NCI-H146 (cell line): ENCODE measurements around the gene ZNF354C.
A peak's percentile ranks its signal among the peaks of the same experiment; 100 is the strongest.
"Not testable (repeated sequence)": the region's sequence is repeated elsewhere in the genome, so short reads cannot be mapped to it uniquely, and the experiment has no call there.

Source experiments
- DNase-seq: peaks from one replicate; lab custom pipeline; 2025; lab: John Stamatoyannopoulos, UW

Gene ZNF354C

DNA sequence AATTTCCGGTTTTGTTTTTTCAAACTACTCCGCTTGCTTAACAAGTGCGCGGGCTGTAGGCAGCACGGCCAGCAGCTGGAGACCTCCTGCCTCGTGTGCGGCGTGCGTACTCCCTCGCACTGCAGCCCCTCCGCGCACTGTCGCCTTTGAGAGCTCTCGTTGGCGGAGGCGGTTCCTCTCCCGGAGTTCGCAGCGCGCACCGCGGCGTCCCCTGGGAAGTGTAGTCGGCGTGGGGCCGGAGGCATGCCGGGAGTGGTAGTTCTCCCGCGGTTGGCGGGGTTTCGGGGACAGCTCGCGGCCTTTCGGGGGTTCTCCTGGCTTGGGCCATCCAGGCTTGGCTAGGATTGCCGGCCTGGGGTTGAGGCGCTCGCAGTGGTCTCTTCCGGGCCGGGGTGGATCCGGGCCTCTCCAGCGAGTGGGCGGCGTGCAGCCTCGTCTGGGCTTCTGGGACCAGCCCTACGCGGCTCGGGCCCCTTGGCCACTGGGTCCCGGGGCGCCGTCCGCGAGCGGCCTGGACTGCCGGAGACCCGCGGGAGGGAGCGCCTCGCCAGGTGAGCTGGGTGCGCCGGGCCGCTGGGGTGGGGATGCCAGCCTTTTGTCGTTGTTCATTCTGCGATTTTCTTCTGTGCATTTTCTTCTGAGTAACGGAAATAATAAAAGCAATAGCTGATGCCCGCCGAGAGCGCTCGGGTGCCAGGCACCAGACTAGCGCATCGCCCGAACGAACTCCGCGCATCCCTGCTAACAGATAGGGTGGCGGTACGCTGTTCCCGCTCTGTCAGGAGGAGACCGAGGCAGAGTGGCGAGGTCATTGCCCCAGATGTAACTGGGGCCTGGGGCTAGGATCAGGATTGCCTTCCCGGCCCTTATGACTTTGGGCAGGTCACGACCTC is at the start of gene ZNF354C:
TSS of gene ZNF354C (plus strand) at position 258 of the 893 bp plus-strand sequence. CDS start 1,696 bp downstream, outside the sequence.
- DNase-seq, result peak; percentile 27

DNA sequence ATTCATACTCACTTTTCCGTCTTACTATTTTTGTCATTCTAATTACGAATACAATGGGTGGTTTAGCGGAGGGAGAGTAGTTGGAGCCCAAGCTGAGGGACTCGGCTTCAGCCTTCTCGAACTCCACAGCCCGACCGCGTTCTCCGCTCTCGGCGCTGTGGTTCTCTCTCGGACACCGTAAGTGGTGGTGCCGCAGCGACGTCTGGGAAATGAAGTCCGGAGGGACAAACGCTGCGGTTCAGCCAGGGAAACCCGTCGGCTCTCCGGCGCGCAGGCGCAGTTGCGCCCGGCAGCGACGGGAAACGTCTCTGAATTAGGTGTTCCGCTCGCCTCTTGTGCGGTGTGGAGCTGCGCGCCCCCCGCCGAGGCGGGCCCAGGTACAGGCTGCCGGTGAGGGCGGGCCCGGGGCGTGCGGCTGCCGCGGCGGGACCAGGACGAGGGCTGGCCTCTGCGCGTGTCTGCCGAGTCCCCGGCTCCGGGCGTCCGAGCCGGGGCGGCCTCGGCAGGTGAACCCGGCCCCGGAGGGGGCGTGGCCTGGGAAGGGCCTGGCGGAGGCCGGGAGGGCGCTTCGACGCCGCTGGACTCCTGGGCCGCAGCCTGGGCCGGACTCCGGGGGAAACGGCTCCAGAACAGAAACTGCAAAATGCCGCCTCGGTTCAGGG is 36.5 kb upstream of the ZNF354C start, which contains the start of gene ZNF879:
TSS of gene ZNF879 (plus strand) at position 277 of the 662 bp plus-strand sequence. CDS start 1,201 bp downstream, outside the sequence.
- DNase-seq, result peak; percentile 88

DNA sequence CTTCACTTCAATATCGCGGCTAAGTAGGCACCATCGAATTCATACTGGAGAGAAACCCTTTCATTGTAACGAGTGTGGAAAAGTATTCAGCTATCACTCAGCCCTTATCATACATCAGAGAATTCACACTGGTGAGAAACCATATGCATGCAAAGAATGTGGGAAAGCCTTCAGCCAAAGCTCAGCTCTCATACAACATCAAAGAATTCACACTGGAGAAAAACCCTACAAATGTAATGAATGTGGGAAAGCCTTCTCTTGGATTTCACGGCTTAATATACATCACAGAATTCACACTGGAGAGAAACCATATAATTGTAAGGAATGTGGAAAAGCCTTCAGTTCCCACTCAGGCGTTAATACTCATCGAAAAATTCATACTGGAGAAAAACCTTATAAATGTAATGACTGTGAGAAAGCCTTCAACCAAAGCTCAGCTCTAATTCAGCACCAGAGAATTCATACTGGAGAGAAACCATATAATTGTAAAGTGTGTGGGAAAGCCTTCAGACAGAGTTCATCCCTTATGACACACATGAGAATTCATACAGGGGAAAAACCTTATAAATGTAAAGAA is 27.1 kb upstream of the ZNF354C start:
- DNase-seq, result no peak

DNA sequence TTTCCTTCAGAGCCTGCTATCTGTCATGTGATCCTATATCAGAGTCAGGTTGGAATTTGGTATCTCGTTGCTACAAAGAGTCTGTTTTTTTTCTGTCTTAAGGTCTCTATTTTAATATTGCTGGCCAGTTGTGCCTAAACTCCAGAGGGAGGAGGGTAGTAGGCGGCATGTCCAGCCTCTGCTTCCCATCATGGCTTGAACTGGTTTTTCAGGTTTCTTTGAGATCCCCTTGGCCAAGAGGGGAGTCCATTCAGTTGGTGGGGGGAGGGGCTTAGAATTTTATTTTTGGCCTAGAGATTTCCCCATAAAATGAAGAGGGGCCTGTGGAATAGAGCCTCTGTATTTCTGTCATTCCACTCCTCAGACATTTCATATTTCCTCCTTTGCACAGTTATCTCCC is 15.4 kb upstream of the ZNF354C start:
- no peak for DNase-seq

- DNase-seq, result no peak
These were observed 8.4 kb upstream of the ZNF354C start for GRCh38 chr5:179051784-179052183.

DNA sequence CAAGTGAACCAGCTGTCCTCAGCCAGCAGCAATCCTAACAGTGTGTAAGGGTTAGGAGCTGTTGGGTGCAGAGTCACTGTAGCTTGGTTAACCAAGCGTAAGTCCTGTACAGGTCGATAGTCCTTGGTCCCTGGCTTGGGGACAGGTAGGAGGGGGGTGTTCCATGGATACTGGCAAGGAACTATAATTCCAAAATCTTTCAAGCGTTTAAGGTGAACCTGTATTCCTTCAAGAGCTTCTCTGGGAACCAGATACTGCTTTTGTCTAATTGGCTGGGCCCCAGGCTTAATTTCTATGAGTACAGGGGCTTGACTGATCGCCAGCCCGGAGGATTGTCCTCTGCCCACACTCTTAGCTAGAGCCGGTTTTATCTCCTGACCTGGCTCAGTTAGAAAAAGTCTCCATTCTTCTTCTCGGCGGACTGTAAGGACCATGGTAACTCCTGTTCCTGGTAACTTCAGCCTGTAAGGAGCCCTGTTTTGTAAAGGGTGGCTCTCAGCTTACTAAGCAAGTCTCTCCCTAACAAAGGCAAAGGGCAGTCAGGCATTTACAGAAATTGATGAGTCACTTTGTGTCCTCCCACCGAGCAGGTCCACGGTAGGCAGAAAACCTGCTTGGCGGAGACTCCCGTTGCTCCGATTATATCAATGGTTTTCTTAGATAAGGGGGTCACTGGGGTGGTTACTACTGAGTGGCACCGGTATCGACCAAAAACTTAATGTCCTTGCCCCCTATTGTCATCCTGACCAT is 6.0 kb upstream of the ZNF354C start:
- no peak for DNase-seq

GRCh38 chr5:179054876-179055275 is 5.3 kb upstream of the ZNF354C start:
- no peak for DNase-seq

- DNase-seq, result no peak
These were observed 4.7 kb upstream of the ZNF354C start for GRCh38 chr5:179055436-179055835.

DNA sequence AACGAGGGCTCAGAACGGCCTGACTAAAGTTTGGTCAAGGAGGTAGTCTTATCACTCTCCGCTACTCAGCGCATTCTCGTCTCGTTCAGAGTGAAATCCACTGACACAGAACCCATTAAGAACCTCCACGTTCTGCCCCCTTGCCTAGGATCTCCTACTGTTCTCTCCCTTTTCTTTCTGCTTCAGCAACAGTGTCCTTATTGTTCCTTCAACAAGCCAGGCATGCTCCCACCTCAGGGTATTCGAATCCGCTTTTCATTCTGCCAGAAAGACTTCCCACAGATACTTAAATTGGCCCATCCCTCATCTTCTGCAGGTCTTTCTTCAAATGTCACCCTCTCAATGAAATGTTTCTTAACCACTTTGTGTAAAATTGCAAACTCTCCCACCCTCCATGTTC is 4.3 kb upstream of the ZNF354C start:
- no peak for DNase-seq

GRCh38 chr5:179061025-179061424 is 852 bp downstream of the ZNF354C start:
- no peak for DNase-seq

DNA sequence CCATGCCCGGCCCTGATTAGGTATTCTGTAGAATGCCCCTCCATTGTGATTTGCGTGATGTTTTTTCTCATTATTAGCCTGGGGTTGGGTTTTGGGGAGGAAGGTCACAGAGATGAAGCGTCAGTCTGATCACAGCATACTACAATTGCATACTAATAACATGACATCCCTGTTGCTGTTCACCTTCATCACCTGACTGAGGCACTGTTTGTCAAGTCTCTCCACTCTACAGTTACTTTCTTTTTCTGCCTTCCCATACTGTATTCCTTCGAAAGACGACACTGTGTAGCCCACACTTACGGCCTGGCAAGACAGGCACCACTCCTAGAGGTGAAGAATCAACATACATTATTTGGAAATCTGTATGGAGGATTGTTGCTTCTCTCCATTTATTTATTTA is 5.5 kb downstream of the ZNF354C start:
- no peak for DNase-seq

GRCh38 chr5:179079165-179079987 is 19.2 kb downstream of the ZNF354C start:
- no peak for DNase-seq

DNA sequence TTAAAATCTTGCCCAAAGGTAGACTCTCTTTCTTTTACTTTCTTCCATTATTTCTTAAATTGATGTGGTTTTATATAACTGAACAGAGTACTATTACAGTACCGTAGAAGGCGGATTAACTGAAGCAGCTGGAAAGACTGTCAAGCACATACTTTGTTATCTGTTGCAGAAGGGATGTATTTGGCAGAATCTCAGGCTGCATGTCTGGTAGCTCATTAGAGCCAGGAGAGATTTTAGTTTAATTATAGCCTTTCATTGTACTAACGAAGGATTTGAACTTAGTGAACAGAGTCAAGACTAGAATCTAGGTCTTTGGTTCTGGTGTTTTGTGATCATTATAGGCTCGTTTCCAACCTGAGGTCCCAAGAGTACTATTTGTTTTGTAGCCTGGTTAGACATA is 20.6 kb downstream of the ZNF354C start:
- no peak for DNase-seq

DNA sequence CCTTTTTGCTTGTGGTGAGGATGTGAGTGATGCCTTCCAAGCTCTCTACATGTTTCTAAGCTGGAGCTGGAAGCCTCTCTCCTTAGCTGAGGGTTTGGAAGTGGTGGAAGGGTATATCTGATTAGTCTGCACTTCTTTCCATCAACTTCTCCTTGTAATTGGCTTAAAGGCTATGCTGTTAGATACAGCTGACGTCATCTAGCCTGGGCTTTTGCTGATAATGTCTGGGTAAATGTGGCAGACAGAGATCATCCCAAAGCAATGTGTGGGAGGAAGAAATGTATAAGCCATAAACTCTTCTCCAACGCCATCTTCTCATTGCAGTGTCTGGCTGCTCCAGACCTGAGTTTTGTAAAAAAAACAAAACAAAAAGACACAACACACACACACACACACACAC is 29.3 kb downstream of the ZNF354C start:
- DNase-seq, result no peak

DNA sequence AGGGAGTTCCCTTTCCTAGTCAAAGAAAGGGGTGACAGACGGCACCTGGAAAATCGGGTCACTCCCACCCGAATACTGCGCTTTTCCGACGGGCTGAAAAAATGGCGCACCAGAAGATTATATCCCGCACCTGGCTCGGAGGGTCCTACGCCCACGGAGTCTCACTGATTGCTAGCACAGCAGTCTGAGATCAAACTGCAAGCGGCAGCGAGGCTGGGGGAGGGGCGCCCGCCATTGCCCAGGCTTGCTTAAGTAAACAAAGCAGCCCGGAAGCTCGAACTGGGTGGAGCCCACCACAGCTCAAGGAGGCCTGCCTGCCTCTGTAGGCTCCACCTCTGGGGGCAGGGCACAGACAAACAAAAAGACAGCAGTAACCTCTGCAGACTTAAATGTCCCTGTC is 41.1 kb downstream of the ZNF354C start:
- DNase-seq, result not testable (repeated sequence)

DNA sequence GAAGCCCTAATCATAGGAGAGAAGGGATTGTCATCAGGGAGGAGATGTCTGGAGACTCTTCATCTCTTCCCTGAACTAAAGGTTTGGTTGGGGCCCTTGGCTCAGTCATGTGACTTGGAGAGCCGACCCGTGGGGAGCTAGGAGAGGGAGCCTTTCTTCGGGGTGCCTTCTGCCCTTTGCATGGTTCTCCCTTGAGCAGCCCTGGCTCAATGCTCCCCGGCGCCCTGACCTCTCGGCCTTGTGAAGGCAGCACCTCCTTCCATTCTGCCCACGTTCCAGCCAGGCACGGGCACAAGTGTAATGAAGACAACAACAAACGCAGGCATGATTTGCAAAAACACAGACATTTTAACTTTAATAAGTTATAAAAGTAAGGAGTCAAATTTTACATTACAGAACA is 50.4 kb downstream of the ZNF354C start:
- no peak for DNase-seq

DNA sequence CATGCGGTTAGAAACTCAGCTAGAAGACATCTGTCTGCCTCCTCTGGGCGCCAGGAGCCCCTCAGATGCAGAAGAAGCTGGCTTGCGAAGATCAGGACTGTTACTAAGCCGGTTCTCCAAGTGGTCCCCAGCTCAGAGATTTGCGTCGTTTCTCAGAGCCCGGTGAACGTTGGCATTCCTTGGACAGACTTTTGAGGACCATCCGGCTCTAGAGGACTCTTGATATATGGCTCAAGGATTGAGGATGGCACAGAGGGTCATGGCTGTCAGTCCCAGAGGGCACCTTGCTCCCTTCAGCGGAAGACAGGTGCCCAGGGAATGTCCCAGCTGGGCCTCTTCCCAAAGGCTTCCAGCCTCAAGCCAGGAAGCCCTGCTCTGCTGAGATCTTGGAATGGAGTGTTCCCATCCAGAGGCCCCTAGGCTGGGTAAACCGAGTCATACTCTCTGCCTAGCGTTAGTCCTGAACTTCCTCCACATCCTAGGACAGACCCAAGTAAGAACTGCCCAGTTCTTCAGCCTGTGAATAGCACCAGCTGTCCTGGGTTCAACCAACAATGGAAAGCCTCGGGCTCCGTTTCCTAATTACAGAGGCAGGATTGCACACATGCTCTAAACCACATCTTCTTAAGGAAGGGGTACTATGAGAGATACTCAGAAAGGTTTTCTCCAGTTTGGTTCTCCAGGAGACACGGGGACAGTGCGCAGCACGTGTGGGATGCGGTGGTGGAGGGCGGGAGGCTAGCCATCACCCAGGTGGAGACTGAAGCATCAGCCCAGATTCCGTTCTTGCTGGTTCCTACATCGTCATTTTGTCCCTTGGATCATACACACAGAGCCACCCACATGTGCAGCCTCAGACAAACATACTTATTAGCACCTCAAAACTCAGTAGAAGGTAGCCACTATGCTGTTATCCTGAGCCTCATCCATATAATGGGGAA is 51.4 kb downstream of the ZNF354C start:
- DNase-seq, result no peak

DNA sequence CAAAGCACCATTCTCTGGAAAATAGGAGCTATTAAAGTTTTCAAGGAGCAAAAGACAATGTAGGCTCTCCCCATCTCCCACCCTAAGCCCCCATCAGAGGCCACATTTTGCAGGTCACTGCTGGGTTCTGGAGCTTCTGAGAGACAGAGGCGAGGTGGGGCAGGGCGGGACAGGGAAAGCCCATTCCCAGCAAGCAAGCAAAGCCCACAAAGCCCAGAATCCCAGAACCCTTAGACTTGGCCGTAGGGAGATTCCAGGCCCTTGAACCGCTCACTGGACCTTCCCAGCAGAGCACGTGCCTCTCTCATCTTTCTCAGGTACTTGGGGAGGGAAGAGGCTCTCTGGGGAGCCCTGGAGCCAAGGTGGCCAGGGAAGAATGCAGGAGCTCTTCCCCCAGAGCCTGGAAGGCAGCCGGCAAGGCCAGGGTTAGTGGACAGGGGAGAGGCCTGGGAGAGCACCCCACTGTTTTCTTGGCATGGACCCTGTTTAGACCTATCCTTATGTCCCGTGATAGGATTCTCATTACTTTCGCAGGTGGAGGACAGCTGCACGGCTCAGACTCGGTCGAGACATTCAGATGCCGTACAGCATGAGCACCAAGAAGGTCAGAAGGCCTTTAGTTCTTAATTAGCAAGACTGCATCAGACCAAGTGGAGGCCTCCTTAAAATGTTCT is 52.4 kb downstream of the ZNF354C start:
- no peak for DNase-seq

DNA sequence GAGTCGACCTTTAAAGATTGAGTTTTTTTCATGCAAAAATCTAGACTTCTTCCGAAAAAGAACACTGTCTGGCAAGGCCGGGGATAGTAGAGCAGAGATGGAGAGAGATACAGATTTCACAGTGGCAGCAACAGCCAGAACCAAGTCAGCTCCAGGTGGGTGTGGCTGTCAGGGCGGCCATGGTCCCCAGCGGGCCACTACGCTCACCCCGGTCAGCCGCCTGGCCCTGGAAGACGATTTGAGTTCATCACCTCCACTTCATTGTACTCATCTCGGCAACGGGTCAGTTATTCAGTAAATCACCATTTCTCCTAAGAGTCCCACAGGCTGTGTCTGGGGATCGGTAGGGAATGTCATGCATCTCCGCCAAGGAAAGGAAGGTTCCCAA is 53.0 kb downstream of the ZNF354C start:
- DNase-seq, result no peak
